CD4-positive, alpha-beta T cell treated with Interleukin-4 for 1 hour (primary cell): Measurements from ENCODE around the gene LDB2.

Experiments used
- DNase-seq, 2 donors: peaks; one replicate each; pipeline ENCODE4 v3.0.0-alpha.2; 2020 to 2022

Gene LDB2

DNA sequence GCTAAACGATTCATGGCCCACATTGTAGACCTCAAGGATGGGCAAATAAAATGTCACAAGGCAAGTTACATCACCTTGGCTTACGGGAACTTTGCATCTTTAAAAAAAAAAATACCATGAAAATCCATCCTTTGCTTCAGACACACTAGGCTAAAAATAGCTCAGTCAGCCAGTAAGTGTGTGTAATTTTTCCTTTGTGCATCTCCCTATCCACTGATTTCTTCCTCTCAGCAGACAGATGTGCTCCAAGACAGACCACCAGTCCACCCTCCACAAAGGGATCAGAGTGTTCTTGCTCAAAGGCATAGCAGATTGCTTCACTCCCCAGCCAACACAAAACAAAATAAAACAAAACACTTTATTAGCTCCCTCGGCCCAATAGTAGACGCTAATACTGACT is 14.6 kb downstream of the LDB2 start:
- DNase-seq, result no peak

DNA sequence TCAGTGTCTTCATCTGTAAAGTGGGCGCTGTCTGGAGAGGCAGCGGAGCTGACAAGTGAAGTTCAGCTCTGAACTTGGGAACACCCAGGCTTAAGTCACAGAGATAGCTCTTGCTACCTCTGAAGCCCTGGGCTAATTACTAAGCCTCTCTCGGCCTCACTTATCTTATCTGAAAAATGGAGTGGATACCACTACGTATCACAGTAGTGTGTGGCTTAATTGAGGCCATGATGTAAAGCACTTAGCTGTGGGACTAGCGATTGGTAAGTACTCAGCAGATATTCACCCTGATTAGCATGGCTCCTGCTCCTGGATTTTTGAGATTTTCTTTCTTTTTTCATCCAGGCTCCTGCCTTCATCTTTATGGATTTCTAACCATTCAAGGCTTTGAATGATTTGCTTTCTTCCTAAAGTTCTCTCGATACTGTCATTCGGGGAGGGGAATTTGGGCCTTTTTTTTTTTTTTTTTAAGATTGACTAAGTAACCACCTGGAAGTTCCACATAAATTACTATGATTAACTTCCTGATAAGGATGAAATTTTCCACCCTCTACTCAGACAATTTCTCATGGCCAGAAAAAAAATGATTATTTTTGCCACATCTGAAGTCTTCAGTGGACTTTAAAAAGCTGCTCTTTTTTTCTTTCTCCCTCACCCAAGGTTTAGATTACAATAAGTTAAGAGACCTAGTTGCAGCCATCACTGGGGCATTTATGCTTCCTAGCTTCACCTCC is 17.1 kb downstream of the LDB2 start:
- no peak for DNase-seq

DNA sequence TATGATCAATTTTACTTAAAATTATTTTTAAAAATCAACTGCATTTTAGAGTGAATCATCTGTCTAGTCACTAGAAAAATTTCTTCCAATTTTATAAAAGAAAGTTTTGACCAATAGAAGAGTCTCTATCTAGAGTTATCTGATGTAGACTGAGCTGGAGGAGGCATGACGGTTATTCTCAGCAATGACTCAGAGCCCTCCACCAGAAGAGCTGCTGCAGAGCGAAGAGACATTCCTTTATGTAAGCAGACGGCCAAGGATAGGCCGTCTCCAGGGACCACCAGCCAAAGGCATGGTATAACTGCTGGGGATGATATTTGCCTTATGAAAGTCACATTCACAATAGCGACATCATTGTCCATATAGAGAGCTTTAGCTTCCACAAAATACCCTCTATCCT is 23.0 kb downstream of the LDB2 start:
- no peak for DNase-seq

DNA sequence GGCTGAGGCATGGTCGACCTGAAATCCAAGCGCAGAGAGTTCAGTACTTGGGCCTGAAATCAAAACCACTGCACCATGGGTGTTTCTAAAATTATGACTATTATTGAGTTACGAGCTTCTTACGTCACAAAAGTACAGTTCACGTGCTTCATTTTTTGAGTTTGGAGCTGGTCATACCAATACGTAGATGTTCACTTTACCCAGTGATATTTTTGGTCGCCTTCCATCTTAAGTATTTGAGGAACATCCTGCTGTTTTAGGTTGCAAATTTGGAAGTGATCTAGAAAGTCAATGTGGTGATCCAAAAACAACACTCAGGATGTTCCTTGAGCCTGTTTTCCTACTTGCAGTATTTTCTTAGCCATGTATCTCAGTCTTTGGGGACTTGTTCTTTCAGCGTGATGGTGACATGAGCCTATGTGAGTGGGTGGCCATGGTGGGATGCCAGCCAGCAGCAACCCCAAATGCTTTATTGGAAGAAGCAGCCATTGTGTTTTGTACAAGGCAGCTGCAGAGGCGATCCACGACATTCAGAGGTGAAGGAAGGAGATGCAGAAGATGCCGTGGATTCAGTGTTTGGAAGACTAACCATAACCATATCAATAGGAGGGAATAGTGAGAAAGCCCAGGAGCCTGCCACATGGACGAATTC is 28.7 kb downstream of the LDB2 start:
- no peak for DNase-seq

DNA sequence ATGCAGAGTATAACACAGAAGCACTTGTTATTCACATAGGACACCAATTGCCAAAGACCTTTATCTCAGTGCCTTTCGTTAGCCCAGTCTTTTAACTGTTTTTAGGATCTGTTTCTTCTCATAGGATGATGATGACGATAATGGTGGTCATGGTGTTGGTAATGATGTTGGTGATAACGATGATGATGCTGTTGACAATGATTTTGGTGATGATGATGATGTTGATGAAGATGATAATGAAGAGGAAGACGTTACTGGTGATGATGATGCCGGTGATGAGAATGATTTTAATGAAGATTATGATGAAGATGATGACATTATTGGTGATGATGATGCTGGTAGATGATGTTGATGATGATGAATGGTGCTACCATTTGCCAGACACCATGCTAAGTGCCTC is 29.8 kb downstream of the LDB2 start:
- DNase-seq, result no peak

DNA sequence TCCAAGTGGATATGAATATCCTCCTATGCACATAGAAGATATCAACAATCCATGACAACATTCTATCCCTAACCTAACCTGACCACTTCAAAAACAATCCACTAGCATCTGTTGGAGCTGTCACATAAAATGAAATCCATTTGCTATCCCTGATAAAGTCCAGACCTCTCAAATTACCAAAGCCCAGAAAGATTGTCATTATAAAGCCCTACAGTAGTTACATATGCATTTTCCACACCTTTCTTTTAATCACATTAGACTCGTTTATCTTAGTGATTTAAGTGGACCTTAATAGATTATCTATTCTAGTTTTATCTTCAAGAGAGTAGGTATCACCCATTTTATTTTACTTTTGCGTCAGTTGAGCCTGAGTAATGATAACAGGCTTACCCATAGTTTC is 30.6 kb downstream of the LDB2 start:
- no peak for DNase-seq

DNA sequence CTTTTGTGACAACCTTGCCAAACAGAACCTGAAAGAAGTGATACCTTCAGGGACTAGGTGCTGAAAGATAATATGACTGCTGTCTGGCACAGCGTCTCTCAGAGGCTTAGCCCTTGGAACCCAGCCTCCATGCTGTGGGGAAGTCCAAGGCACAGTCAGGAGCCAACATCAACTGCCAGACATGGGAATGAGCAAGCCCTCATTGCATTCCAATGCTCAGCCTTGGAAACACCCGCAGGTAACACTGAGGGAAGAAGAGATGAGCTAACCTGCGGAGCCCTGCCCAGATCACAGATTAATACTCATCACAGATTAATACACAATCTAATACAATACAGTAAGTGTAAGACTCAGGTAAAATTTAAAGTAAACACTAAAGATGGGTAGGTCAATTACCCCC is 31.5 kb downstream of the LDB2 start:
- DNase-seq, result no peak

DNA sequence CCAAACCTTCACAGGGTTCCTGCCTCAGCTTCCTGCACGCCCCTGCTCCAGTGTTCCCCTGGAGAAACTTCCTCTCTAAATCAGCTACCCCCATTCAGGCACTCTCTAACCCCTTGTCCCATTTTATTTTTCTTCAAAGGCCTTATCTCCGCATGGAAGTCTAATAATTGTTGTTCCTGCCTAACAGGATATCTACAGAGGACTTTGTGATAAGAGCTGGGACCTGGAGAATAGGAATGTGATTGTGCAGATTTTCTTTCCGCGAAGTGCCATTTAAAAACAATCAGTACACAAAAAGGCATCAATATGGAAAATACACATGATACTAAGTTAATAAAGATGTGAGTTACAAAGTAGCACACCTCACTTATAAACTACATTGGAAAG is 32.6 kb downstream of the LDB2 start:
- DNase-seq, result no peak

DNA sequence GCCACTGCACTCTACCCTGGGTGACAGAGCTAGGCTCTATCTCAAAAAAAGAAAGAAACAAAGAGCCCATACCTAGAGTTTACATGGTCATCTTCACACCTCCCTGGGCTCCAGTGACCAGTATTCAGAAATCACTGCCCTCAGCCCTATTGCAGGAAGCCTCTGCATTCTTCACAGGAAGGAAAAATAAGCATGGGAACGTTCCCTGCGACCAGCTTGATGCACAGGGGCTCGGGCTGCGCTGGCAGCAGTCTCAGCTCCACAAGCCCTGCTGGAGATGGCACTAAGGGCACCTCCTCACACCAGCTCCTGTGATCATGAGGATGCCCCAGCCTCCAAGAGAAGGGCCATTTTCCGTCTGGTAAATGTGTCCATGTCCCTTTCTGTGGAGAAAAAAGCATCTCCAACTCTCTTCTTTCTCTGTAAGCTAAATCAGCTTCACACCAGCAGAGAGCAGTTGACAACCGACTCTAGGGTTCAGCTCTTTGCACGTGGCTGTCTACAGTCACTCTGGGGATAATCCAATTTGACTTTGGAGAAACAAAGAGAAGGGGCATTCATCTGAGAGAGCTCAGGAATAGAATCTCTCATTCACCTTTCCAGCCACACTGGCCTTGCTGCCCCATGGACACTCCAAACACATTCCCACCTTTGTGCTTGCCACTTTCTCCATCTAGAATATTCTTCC is 33.1 kb downstream of the LDB2 start:
- no peak for DNase-seq

DNA sequence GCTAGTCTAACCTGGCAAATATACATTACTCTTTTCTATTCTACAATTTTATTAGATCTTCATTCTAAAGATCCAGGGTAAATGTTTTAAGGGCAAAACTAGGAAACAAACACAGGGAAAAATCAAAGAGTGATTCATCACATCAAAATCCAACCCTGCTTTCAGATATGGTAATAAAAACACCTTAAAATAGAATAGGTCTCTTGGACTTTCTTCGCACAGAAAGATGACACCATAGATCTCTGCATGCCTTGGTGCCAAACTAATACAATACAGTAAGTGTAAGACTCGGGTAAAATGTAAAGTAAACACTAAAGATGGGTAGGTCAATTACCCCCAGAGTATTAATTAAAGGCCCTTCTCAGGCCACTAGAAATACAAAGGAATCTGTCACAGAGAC is 34.2 kb downstream of the LDB2 start:
- no peak for DNase-seq

DNA sequence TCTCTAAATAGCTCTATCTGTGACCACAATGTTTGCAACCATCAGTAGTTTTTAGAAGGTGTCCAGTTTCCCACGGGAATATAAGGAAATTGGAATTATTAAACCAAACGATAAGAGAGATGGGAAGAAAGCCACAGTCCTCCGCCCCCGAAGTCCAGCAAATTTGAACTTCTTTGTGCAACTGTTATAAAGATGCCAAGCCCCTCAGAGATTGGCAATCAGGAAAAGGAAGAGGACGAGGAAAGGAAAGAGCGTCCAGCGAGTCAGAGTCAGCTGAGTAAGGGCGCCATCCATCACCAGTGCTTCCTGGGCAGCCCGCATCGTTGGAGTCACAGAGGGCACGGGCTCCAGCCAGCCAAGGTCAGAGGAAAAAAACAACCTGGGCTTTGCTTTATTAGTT is 35.7 kb downstream of the LDB2 start:
- no peak for DNase-seq

DNA sequence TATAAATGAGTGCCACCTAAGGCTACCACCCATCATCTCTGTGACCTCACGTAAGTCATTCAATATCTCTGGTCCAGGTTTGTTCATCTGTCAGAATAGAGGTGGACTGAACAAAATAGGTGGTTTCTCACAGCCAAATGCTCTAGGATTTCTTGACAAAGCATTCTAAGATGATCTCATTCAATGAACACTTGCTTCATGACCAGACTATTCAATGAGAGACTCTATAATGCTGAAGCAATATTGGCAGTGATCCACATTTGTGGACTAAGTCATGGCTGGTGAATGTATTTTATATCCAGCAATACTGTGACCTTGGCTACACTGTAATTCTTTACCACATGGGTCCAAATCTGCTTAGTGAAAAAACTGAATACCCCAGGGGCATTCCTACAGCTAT is 37.9 kb downstream of the LDB2 start:
- DNase-seq, result no peak

DNA sequence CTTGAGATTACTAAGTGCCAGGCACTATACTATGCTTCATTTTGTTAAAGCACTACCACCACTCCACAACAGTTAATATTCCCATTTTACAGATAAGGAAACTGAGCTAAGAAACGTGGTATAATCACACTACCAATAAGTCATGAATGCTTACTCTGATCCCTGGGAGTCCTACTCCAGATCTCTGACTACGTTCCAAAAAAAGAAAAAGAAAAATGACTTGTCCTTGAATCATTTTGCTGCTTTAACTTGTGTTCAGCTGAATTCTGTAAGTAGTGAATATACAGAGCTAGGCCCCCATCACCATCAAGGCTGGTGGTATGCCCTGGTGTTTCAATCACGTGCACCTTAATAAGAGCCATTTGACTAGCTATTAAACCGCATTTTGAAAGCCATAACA is 39.4 kb downstream of the LDB2 start:
- DNase-seq, result no peak

DNA sequence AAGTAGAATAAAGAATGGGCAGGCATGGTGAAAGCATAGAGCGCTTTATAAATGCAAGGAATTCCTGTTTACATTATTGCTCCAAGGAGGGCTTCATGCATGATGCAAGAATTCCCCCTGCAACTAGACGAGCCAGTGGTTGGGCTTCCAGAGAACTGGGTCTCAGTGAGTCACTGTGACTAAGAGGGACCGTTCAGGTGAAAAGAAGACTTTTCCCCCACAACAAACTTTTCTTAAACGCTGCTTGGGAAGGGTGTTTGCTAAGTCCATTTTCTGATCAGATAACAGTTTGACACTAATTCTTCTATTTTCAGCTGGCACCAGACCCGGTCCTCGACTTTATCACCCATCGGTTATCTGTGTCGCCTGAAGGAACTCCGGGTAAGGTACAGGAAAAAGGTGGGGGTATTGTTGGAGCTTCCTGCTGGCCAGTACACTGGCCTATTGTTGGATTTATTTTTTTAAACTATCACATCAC is 40.1 kb downstream of the LDB2 start:
- DNase-seq, result no peak

DNA sequence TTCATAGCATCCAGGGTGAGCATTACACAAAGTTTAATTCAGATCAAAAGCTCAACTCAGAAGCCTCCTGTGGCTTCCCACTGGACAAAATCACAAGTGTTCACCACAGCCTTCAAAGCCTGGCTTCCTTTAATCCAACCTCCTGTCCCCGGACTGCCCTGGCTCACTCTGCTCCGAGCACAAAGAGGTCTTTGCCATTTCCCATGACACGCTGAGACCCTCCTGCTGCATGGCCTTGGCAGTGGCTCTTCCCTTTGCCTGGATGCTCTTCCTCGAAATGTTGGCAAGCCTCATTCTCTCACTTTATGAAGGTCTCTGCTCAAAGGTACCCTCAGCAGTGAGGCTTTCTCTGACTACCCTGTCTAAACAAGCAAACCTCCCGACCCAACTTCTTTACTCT is 41.0 kb downstream of the LDB2 start:
- no peak for DNase-seq

DNA sequence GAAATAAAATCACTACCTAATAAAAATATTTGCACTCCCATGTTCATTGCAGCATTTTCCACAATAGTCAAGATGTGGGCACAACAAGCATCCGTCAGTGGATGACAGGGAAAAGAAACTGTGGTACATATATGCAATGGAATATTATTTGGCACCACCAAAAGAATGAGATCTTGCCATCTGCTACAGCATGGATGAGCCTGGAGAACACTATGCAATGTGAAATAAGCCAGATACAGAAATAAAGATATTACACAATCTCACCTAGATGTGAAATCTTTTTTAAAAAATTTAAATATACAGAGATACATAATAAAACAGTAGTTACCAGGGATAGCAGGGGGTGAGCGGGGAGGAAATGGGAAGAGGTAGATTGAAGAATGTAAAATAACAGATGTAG is 44.8 kb downstream of the LDB2 start:
- no peak for DNase-seq

DNA sequence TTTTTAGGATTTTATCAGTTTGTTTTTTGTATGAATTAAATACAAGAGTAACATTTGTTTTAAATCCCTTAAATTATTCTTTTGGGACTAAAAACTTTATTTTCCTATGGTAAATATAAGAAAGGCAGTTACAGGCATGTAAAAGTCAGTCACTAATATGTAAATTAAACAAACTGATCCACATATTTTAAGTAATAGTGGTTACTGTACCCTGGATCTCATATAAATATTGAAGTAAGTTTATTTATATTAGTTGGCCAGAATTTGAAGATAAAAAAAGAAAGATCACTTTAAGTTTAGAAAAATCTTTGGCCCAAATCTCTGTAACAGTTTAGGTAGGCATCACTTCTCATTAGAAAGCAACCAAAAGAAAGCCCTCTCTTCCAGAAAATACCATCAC is 45.8 kb downstream of the LDB2 start:
- no peak for DNase-seq

DNA sequence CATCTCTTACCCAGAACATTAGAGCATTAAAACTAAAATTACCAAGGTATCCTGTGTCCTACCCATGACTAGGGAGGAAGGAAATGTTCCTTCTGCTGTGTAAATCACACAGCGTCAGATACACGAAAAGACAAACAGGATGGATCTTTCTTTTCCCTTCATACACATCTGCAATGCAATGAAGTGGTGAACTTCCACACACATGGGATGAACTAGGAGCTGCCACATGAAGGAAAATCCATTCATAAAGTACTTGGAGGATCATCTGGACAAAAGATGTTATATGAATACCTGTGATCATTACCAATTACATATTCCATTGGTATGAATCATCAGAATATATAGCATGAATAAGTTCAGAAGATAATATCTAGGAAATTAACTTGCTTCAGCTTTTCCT is 46.2 kb downstream of the LDB2 start:
- no peak for DNase-seq

DNA sequence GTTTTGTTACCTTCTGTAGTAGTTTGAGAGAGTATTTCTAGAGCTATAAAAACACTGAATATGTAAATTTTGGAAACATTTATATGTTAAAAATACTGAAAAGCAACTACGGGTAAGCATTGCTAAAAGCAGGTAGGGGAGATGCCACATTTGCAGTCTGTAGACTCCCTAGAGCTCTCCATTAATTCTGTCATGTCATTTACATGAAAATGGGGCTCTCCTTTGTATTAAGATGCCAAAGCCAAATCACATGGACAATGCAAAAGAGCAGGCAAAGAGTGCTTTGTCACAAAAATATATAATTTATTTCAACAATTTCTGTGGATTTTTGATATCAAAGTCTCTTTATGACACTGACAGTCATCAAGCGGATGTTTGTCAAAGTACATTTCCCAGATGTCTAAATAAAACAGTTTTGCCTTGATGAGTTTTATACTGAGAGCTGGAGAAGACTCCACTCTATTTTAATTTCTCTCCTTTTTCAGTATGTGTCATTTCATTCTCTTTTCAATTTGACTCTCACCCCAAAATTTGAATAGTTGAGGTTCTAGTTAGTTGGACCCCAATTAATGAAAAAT is 51.8 kb downstream of the LDB2 start:
- DNase-seq, result no peak

DNA sequence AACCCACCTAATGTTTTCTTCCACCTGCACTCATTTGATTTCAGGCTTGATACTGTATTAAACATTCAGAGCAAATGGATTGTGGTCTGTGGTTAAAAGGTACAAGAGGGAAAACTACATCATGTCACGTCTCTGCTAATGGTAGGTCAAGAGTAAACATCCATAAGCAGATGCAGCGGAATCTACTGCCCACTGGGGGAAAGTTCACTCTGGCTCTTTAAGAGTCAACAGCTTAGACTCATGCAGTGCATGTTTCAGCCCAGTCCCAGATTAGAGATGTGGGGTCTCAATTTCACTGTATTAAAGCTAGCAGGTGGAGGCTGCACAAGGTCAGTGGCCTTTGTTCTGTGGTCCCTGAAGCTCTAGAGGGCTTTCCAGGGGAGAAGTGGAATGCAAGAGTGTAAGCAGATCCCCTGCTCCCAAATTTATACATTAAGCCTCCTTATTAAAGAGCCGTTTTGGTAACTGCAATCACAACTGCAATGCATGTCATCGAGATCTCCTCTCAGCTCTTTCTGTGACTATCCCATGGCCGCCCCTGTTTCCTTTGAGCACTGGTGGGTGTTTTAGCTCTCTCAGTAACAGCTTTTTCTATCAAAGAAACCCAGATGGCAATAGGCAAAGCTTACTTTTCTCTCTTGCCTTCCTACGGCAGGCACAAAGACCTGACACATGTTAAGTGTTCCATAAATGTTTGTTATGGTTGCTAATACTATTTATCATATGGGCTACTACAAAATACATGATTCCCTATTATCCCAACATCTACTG is 53.4 kb downstream of the LDB2 start:
- DNase-seq, result no peak

DNA sequence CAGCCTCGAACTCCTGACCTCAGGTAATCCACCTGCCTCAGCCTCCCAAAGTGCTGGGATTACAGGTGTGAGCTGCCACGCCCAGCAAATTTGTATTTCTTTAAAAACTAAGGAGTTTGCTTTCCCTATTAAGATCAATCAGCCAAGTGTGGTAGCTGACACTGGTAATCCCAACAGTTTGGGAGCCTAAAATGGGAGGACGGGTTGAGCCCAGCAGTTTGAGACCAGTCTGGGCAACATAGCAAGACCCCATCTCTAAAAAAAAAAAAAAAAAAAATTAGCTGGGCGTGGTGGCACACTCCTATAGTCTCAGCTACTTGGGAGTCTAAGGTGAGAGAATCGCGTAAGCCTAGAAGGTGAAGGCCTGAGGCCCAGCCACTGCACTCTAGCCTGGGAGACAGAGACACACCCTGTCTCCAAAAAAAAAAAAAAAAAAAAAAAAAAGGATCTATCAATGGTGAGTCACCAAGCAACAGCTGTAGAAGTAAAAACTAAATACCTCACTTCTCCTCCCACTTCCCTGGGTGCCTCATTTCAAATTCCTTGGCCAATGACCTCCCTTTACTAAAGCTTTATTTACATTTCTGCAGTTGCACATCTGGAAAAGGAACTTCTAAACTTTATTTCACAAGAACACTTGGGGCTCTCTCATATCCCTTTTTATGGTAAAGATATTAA is 54.5 kb downstream of the LDB2 start:
- DNase-seq, result no peak

DNA sequence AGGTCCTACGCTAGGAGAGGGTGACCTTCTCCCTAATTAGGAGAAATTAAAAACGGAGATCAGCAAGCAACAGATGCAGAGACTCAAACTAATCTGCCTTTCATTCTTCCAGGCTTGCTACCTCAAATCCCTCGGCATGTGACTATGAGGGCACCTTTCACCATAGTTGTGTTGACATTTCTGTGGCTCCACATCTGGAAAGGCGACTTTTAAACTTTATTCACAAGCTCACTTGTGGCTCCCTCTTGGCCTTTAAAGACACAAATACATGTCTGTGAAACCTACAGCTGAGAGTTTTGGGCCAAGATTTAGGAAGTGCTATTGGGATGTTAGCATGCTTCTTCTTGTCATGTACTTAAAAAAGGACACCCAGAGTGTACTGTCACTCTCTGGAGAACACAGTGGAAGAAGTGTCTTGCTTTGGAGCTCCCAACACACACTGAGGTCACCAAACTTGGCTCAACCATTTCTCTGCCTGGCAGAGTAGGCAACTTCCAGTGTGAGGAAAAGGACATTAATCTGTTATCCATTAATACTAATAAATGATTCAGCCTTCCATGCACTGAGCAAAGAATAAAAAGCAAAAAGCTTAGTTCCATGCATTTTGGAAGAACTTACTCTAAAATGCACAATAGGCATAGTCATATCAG is 60.1 kb downstream of the LDB2 start:
- no peak for DNase-seq
